GM21367 (cell line): ENCODE results near the gene DNAJB4.
"Not testable (repeated sequence)": the region's sequence is repeated elsewhere in the genome, so short reads cannot be mapped to it uniquely, and the experiment has no call there.

ENCODE experiments used
- ATAC-seq: cut with Tn5 transposase; IDR thresholded peaks from one replicate; pipeline ENCODE4 v1.9.1; 2021; ENCODE audit not compliant: unreplicated experiment

DNAJB4 gene

DNA sequence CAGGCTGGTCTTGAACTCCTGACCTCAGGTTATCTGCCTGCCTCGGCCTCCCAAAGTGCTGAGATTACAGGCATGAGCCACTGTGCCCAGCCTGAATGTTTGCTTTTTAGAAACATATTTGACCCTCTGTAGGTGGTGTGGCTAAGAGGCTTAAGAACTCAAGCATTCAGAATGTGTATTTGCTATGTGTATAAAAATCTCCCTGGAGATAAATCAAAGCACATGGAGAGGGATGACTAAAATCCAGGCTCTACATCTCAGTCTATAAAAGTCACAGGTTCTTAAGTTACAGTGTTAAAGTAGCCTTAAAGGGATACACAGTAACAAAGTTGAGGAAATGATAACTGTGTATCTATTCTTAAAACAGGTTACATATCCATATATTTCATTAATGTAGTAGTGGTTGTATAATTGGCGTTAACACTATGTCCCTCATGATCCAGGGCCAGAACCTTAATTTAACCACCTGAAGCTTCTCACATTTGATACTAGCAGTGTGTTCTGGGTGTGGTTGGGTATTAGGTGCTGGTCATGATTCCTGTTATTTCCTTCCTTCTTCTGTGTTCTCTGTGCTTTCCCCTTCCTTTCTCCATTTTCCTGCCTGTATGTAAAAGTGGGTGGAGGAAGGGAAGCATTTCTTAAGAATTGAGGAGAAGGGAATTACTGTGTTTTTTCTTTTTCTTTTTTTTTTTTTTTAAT is 57.2 kb downstream of the DNAJB4 start:
- no peak for ATAC-seq

GRCh38 chr1:78064886-78065285 is 60.1 kb downstream of the DNAJB4 start:
- ATAC-seq, result not testable (repeated sequence)
